ENCODE results near the gene ZNF385B. TPM values are rescaled to one million over a fixed set of nuclear protein-coding genes. Genes with fewer than 3 reads are reported as not detected.

The ZNF385B gene
- polyA plus RNA-seq, 1 donor from 2014 or later, result 0.31 TPM

DNA sequence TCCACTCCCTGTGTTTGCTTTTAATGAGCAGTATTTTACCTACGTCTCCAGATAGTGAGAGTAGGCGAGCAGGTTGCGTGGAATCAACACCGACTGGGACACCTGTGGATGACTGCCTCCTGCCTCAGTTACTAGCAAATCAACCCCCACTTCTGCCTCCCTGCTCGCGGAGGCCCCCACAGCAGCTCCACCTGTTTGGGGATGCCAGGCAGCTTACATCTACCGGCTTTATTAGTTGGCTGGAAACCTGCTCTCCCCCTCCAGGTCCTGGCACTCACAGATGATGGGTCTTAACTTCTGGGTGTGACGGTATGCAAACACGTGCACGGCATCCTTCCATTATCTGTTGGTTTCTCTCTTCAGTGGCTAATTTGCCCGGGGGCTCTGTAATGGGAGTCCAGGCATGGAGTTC is 432.3 kb downstream of the ZNF385B start:
- Histone ChIP-seq H3K9me3 (ENCODE audit: low read length) (no peaks in the 10 kb centered on the region), H3K9ac (ENCODE audit: low read length) (no peak overlapping the region), H3K27me3 (ENCODE audit: insufficient read depth, low read depth, low read length) (no peaks in the 10 kb centered on the region), H3K36me3 (ENCODE audit: insufficient read depth, low read length) (no peaks in the 10 kb centered on the region), H3K4me2 (ENCODE audit: low read length) (no peak overlapping the region), H3K4me3 (ENCODE audit: low read length) (no peak overlapping the region), H4K20me1 (ENCODE audit: insufficient read depth) (no peaks in the 10 kb centered on the region), H3K27ac (ENCODE audit: low read length) (no peak overlapping the region), H3K9me2 (ENCODE audit: insufficient read depth, low read length) (no peaks in the 10 kb centered on the region), H3K79me2 (replicated peaks; ENCODE audit: insufficient read depth, low read length) (no peaks in the 10 kb centered on the region), H3F3A (ENCODE audit: insufficient read depth, low read length, poor library complexity, severe bottlenecking) (no peaks in the 10 kb centered on the region), H2AFZ (ENCODE audit: low read depth, low read length) (no peak overlapping the region)
- TF ChIP-seq EP300 (conservative IDR thresholded peaks at IDR 0.05; ENCODE audit: poor library complexity, severe bottlenecking), result no peak

DNA sequence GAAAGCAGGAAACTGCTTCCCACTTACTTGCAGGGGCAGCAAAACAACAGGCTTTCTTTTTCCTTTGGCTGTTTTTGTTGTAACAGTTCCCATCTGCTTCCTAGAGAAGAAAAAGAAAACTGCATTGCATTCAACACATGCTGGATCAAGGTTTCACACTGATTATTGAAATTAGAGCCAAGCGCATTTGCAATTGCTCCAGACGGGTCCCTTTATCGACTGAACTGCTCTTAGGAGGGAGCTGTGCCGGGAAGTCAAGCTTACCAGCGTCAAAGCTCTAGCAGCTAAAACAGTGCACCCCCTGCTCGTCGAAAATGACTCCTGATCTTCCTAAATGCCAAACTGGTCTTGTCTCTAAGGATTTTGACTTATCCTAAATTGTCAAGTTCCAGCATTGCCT is 432.8 kb downstream of the ZNF385B start:
- Histone ChIP-seq H3K36me3 (ENCODE audit: insufficient read depth, low read length) (no peaks in the 10 kb centered on the region), H2AFZ (ENCODE audit: low read depth, low read length) (no peak overlapping the region), H3K27me3 (ENCODE audit: insufficient read depth, low read depth, low read length) (no peaks in the 10 kb centered on the region)

DNA sequence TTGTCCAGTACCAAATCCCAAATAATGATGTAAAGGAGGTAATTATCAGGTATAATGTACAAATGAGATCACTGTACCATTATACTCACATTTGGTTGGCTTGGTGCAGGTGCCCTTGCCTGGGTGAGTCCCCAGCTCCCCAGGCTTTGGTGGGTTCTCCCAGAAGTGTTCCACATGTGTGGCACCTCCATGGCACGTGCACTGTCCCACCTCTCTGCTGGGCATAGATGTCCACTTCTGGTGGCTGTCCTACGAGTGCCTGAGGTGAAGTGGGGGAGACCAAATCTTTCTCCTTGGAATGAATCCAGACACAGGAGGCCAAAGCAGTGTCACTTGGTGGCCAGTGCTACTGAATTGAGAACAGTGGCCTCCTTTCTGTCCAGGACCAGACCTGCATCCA is 434.3 kb downstream of the ZNF385B start:
- no peak overlapping the region for H2AFZ ChIP-seq (ENCODE audit: low read depth, low read length)
- H3K79me2 ChIP-seq (replicated peaks; ENCODE audit: insufficient read depth, low read length), result no peaks in the 10 kb centered on the region
- H3K4me2 ChIP-seq (ENCODE audit: low read length), result no peak overlapping the region
- no peaks in the 10 kb centered on the region for H3K9me3 ChIP-seq (ENCODE audit: low read length)
- H3K36me3 ChIP-seq (ENCODE audit: insufficient read depth, low read length), result no peaks in the 10 kb centered on the region
- H3K4me3 ChIP-seq (ENCODE audit: low read length), result no peak overlapping the region
- no peaks in the 10 kb centered on the region for H4K20me1 ChIP-seq (ENCODE audit: insufficient read depth)
- no peak overlapping the region for H3K27ac ChIP-seq (ENCODE audit: low read length)
- no peaks in the 10 kb centered on the region for H3F3A ChIP-seq (ENCODE audit: insufficient read depth, low read length, poor library complexity, severe bottlenecking)
- H3K9me2 ChIP-seq (ENCODE audit: insufficient read depth, low read length), result no peaks in the 10 kb centered on the region
- H3K9ac ChIP-seq (ENCODE audit: low read length), result no peak overlapping the region
- H3K27me3 ChIP-seq (ENCODE audit: insufficient read depth, low read depth, low read length), result no peaks in the 10 kb centered on the region
- TF ChIP-seq, protein P1, sequence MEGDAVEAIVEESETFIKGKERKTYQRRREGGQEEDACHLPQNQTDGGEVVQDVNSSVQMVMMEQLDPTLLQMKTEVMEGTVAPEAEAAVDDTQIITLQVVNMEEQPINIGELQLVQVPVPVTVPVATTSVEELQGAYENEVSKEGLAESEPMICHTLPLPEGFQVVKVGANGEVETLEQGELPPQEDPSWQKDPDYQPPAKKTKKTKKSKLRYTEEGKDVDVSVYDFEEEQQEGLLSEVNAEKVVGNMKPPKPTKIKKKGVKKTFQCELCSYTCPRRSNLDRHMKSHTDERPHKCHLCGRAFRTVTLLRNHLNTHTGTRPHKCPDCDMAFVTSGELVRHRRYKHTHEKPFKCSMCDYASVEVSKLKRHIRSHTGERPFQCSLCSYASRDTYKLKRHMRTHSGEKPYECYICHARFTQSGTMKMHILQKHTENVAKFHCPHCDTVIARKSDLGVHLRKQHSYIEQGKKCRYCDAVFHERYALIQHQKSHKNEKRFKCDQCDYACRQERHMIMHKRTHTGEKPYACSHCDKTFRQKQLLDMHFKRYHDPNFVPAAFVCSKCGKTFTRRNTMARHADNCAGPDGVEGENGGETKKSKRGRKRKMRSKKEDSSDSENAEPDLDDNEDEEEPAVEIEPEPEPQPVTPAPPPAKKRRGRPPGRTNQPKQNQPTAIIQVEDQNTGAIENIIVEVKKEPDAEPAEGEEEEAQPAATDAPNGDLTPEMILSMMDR (IDR thresholded peaks at IDR 0.05; ENCODE audit: poor library complexity, severe bottlenecking), result no peak
- TF ChIP-seq, protein P2, sequence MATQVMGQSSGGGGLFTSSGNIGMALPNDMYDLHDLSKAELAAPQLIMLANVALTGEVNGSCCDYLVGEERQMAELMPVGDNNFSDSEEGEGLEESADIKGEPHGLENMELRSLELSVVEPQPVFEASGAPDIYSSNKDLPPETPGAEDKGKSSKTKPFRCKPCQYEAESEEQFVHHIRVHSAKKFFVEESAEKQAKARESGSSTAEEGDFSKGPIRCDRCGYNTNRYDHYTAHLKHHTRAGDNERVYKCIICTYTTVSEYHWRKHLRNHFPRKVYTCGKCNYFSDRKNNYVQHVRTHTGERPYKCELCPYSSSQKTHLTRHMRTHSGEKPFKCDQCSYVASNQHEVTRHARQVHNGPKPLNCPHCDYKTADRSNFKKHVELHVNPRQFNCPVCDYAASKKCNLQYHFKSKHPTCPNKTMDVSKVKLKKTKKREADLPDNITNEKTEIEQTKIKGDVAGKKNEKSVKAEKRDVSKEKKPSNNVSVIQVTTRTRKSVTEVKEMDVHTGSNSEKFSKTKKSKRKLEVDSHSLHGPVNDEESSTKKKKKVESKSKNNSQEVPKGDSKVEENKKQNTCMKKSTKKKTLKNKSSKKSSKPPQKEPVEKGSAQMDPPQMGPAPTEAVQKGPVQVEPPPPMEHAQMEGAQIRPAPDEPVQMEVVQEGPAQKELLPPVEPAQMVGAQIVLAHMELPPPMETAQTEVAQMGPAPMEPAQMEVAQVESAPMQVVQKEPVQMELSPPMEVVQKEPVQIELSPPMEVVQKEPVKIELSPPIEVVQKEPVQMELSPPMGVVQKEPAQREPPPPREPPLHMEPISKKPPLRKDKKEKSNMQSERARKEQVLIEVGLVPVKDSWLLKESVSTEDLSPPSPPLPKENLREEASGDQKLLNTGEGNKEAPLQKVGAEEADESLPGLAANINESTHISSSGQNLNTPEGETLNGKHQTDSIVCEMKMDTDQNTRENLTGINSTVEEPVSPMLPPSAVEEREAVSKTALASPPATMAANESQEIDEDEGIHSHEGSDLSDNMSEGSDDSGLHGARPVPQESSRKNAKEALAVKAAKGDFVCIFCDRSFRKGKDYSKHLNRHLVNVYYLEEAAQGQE (IDR thresholded peaks at IDR 0.05; ENCODE audit: borderline replicate concordance), result no peak
- TF ChIP-seq EP300 (conservative IDR thresholded peaks at IDR 0.05; ENCODE audit: poor library complexity, severe bottlenecking), result no peak
- TF ChIP-seq EZH2 (IDR thresholded peaks at IDR 0.05; ENCODE audit: borderline replicate concordance, insufficient read depth, low read length, poor library complexity, severe bottlenecking), result no peak

More for the DNA sequence above, 432.8 kb downstream of the ZNF385B start:
- Histone ChIP-seq H3F3A (ENCODE audit: insufficient read depth, low read length, poor library complexity, severe bottlenecking) (no peaks in the 10 kb centered on the region), H4K20me1 (ENCODE audit: insufficient read depth) (no peaks in the 10 kb centered on the region), H3K4me2 (ENCODE audit: low read length) (no peak overlapping the region), H3K27ac (ENCODE audit: low read length) (no peak overlapping the region), H3K9me2 (ENCODE audit: insufficient read depth, low read length) (no peaks in the 10 kb centered on the region), H3K9ac (ENCODE audit: low read length) (no peak overlapping the region), H3K4me3 (ENCODE audit: low read length) (no peak overlapping the region), H3K9me3 (ENCODE audit: low read length) (no peaks in the 10 kb centered on the region), H3K79me2 (replicated peaks; ENCODE audit: insufficient read depth, low read length) (no peaks in the 10 kb centered on the region)
- TF ChIP-seq EZH2 (IDR thresholded peaks at IDR 0.05; ENCODE audit: borderline replicate concordance, insufficient read depth, low read length, poor library complexity, severe bottlenecking), result no peak
- no peak for TF ChIP-seq SMC3 (conservative IDR thresholded peaks at IDR 0.05; ENCODE audit: poor library complexity)
- no peak for TF ChIP-seq MXI1 (conservative IDR thresholded peaks at IDR 0.05; ENCODE audit: poor library complexity, severe bottlenecking)
- TF ChIP-seq TAF1 (IDR thresholded peaks at IDR 0.05; ENCODE audit: low read depth), result no peak
- TF ChIP-seq RAD21 (conservative IDR thresholded peaks at IDR 0.05), result no peak
- TF ChIP-seq, protein P2 (IDR thresholded peaks at IDR 0.05; ENCODE audit: borderline replicate concordance), result no peak
- TF ChIP-seq EP300 (conservative IDR thresholded peaks at IDR 0.05; ENCODE audit: poor library complexity, severe bottlenecking), result no peak
- no peak for TF ChIP-seq POLR2AphosphoS5 (IDR thresholded peaks at IDR 0.05)
- TF ChIP-seq, protein P1 (IDR thresholded peaks at IDR 0.05; ENCODE audit: poor library complexity, severe bottlenecking), result no peak

All from neural cell (in vitro differentiated cells).